ENCODE measurements around the gene NSUN5. TPM values are rescaled to one million over a fixed set of nuclear protein-coding genes. Genes with fewer than 3 reads are reported as not detected.
"Not testable (repeated sequence)": the region's sequence is repeated elsewhere in the genome, so short reads cannot be mapped to it uniquely, and the experiment has no call there.

Gene NSUN5
- polyA plus RNA-seq, 10 donors = 14.2 to 19.9 (median 17.1) TPM

- DNase-seq = no peak
These were observed 20.1 kb upstream of the NSUN5 start for GRCh38 chr7:73328696-73329095.

- DNase-seq = not testable (repeated sequence)
These were observed 19.3 kb upstream of the NSUN5 start, which contains the start of the genes FKBP6 and TRIM50 for GRCh38 chr7:73327922-73328321. FKBP6 (plus strand) TSS chr7:73328161; CDS start chr7:73328429, 268 bp downstream. TRIM50 (minus strand) TSS chr7:73328082; CDS start chr7:73324787, 3,295 bp downstream.

GRCh38 chr7:73327449-73327848, 18.8 kb upstream of the NSUN5 start:
- not testable (repeated sequence) for DNase-seq

GRCh38 chr7:73325424-73325823, 16.8 kb upstream of the NSUN5 start:
- not testable (repeated sequence) for DNase-seq

- peak in 2 of 3 donors; percentile 31 to 54 for DNase-seq
These were observed 15.6 kb upstream of the NSUN5 start for GRCh38 chr7:73324081-73324845.

GRCh38 chr7:73323434-73324080, 14.9 kb upstream of the NSUN5 start:
- not testable (repeated sequence) for DNase-seq

- not testable (repeated sequence) for DNase-seq
These were observed 11.4 kb upstream of the NSUN5 start for GRCh38 chr7:73320009-73320408.

GRCh38 chr7:73319541-73319940, 10.9 kb upstream of the NSUN5 start:
- not testable (repeated sequence) for DNase-seq

- DNase-seq = not testable (repeated sequence)
These were observed 10.1 kb upstream of the NSUN5 start for GRCh38 chr7:73318656-73319204.

GRCh38 chr7:73316521-73316920, 7.9 kb upstream of the NSUN5 start:
- DNase-seq = no peak

GRCh38 chr7:73314271-73314670, 5.6 kb upstream of the NSUN5 start:
- no peak for DNase-seq

GRCh38 chr7:73313521-73313906, 4.9 kb upstream of the NSUN5 start:
- DNase-seq = no peak

- DNase-seq = no peak
These were observed 4.3 kb upstream of the NSUN5 start for GRCh38 chr7:73312831-73313520.

- DNase-seq = not testable (repeated sequence)
These were observed 2.8 kb upstream of the NSUN5 start for GRCh38 chr7:73311421-73311820.

- DNase-seq = peak in 1 of 3 donors; percentile 38
These were observed 457 bp downstream of the NSUN5 start for GRCh38 chr7:73308074-73308664.

- no peak for DNase-seq
These were observed 1.2 kb downstream of the NSUN5 start for GRCh38 chr7:73307436-73307835.

- not testable (repeated sequence) for DNase-seq
These were observed 3.8 kb downstream of the NSUN5 start for GRCh38 chr7:73304612-73305387.

- DNase-seq = no peak
These were observed 4.6 kb downstream of the NSUN5 start for GRCh38 chr7:73304071-73304470.

GRCh38 chr7:73303546-73303945, 5.1 kb downstream of the NSUN5 start:
- DNase-seq = no peak

GRCh38 chr7:73302846-73303245, 5.8 kb downstream of the NSUN5 start:
- DNase-seq = not testable (repeated sequence)

GRCh38 chr7:73301108-73301507, 7.5 kb downstream of the NSUN5 start:
- DNase-seq = not testable (repeated sequence)
